IPS-18a (cell line): ENCODE data around the gene KIF12.

Source experiments
- H3K27ac ChIP-seq: one replicate; pipeline ENCODE4 v1.5.1; 2013; ENCODE audit warnings: low read length
- H3K27me3 ChIP-seq: one replicate; pipeline ENCODE4 v1.6.1; 2013; ENCODE audit warnings: mild to moderate bottlenecking, low read length; ENCODE audit not compliant: control insufficient read depth, insufficient read depth
- H3K36me3 ChIP-seq: one replicate; pipeline ENCODE4 v1.6.1; 2013; ENCODE audit warnings: low read depth, low read length; ENCODE audit not compliant: control insufficient read depth
- H3K4me1 ChIP-seq: one replicate; pipeline ENCODE4 v1.6.1; 2013; ENCODE audit warnings: low read depth, low read length; ENCODE audit not compliant: control insufficient read depth
- H3K4me3 ChIP-seq: one replicate; pipeline ENCODE4 v1.5.1; 2013; ENCODE audit warnings: low read length
- H3K9ac ChIP-seq: one replicate; pipeline ENCODE4 v1.6.1; 2013; ENCODE audit warnings: mild to moderate bottlenecking, low read length, moderate library complexity
- H3K9me3 ChIP-seq: one replicate; pipeline ENCODE4 v1.6.1; 2013; ENCODE audit warnings: low read depth, low read length; ENCODE audit not compliant: control insufficient read depth

KIF12 gene

DNA sequence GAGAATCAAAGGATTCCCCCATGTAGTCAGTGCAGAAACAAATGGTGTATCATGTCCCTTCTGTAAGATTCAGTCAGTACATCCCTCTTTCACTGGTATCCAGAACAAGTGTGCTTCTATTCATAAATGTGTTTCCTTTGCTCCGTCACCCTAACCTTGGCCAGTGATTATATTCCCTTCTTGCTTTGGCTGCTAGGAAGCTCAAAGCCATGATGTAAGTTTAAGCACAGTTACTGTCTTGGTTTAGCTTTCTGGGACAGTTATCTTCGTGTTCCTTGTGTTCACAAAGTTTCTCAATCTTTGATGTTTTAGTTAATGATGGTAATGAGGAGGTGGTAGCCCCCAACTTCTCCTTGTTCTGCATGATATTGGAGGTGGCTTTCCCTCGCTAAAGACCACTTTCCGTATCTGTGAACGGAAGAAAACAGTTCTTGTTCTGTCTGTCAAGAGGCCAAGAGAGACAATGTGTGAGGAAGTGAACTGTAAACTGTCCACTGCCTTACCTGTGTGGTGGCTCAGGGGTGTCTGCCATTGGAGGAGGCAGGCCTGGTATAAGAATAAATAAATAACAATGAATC is 18.8 kb downstream of the KIF12 start:
- H3K9ac ChIP-seq = no peak overlapping the region
- no peaks in the 10 kb centered on the region for H3K9me3 ChIP-seq
- H3K4me1 ChIP-seq = no peaks in the 10 kb centered on the region
- H3K36me3 ChIP-seq = no peaks in the 10 kb centered on the region
- no peak overlapping the region for H3K27ac ChIP-seq
- H3K27me3 ChIP-seq = no peaks in the 10 kb centered on the region
- H3K4me3 ChIP-seq = no peak overlapping the region

DNA sequence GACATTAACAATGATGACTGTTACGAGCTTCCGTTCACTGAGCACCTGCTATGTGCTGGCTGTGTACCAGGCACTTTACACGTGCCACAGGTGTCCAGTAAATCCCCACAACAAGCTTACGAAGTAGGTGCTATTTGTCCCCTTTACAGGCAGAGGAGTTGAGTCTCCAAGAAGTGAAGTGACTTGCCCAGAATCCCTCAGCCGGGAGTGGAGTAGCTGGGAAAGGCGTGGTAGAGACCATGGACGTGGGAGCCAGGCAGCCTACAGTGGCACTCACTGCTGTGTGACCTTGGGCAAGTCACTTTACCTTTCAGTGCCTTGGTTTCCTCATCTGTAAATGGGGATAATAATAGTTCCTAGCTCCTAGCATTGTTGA is 20.3 kb downstream of the KIF12 start:
- H3K27ac ChIP-seq = no peak overlapping the region
- H3K9ac ChIP-seq = no peak overlapping the region
- H3K9me3 ChIP-seq = no peaks in the 10 kb centered on the region
- H3K36me3 ChIP-seq = no peaks in the 10 kb centered on the region
- H3K4me3 ChIP-seq = no peak overlapping the region
- H3K27me3 ChIP-seq = no peaks in the 10 kb centered on the region
- H3K4me1 ChIP-seq = no peaks in the 10 kb centered on the region

DNA sequence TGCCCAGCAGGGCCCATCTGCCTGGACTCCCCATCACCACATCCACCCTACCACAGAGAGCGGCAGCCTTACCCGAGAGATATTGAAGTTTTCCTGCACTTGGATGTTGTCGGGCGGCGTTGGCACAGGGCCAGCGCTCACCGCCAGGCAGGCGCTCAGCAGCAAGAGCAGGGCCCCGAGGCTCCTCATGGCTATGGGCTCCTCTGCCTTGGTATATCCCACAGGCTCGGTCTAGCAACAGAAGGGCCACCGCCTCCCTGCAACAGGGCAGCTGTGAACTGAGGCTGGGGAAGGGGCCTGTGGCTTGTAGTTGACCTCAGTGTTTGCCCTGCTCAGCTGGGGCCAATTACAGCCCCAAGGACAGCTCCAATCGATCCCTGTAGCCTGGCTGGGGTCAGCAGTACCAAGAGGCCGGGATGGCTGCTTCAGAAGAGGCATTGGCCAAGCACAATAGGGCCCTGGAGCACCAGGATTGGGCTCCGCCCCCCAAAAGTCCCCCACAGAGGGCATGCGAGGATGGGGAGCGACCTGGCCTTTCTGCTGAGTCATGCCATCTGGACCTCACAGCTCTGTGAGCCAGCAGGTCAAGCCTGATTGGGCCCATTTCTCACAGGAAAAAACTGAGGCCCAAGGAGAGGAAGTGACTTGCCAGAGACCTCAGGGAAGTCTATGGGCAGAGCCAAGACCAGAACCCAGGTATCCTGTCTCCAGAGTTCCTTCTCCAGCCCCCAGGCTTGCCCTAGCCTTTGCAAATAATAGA is 20.9 kb downstream of the KIF12 start, which contains the start of gene AMBP:
Gene AMBP, minus strand, starts transcription at position 280 of the 760 bp plus-strand sequence. Its CDS starts 91 bp downstream, at position 189.
- H3K27ac ChIP-seq = no peak within 1 kb of the TSS
- no peak within 1 kb of the TSS for H3K9ac ChIP-seq
- H3K9me3 ChIP-seq = no peaks in the 10 kb centered on the region
- no peaks in the 10 kb centered on the region for H3K27me3 ChIP-seq
- H3K4me3 ChIP-seq = no peak within 1 kb of the TSS
- no peaks in the 10 kb centered on the region for H3K4me1 ChIP-seq
- no peaks in the 10 kb centered on the region for H3K36me3 ChIP-seq

DNA sequence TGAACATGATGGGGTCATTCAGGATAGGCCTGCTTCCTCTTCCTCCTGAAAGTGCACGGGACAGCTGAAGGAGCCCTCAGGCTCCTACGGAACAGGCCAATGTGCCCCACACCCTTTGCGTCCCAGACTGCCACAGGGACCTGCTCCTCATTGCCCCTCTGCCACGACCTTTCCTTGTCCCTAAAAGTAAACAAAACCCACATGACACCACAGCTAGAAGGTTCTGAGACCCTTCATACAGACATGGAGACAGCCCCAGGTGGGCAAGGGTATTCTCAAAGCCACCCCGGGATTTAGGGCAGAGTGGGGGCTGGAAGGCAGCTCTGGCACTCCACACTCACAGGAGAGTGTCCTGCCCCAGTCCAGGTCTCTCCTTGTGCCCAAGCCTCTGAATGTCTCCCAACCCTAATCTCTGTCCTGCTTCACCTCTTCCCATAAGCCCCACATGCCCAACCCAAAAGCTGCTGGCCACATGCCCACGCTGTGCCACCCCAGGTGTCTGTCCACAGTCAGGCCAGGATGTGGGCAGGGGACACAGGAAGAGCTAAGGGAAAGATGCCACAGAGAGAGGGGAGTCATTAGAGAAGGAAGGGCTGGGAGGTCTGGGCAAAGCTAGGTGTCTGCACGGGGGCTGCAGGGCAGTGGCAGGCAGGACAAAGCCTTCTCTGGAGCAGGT is 21.8 kb downstream of the KIF12 start:
- Histone ChIP-seq H3K9me3 (no peaks in the 10 kb centered on the region), H3K36me3 (no peaks in the 10 kb centered on the region), H3K9ac (no peak overlapping the region), H3K27me3 (no peaks in the 10 kb centered on the region), H3K4me3 (no peak overlapping the region), H3K4me1 (no peaks in the 10 kb centered on the region), H3K27ac (no peak overlapping the region)

DNA sequence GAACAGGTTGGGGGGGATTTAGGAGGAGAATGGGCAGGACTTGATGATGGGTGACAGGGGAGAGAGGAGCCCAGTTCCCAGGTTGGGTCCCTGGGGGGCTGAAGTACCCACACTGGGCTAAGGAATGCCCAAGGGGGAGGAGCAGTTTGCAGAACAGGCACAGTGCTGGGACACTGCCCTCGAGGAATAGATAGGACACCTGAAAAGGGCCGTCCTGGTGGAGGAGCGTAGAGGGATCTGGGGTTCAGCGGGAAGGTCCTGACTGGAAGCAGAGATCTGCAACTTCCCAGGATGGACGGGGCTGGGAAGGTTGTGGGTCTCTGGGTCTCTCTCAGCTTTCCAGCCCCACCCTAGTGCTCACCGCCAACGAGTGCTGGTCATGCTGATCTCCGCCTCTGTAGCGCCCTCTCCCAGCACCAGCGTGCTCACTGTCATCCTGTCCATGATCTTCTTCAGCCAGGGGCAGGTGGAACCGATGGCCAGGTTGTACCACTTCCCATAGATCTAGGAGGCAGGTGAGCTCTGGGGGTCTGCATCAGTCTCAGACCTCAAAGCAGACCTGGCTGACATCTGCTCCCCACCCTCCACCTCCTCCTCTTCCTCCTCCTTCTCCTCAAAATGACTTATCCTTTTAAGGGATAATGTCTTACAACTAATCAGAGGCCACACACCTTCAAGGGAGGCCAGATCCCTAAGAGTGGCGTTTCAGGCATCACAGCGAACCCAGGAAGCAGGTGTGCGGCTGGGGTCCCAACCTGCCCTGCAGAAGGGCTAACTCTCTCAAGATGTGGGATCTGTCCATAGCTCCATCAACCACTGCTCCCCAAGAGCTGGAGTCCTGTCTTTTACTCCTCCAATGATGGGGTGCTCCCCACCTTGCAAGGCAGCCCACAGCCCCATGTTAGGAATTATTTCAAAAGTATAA is 22.6 kb downstream of the KIF12 start:
- no peaks in the 10 kb centered on the region for H3K36me3 ChIP-seq
- H3K4me3 ChIP-seq = no peak overlapping the region
- H3K27me3 ChIP-seq = no peaks in the 10 kb centered on the region
- H3K4me1 ChIP-seq = no peaks in the 10 kb centered on the region
- H3K9ac ChIP-seq = no peak overlapping the region
- H3K27ac ChIP-seq = no peak overlapping the region
- no peaks in the 10 kb centered on the region for H3K9me3 ChIP-seq

DNA sequence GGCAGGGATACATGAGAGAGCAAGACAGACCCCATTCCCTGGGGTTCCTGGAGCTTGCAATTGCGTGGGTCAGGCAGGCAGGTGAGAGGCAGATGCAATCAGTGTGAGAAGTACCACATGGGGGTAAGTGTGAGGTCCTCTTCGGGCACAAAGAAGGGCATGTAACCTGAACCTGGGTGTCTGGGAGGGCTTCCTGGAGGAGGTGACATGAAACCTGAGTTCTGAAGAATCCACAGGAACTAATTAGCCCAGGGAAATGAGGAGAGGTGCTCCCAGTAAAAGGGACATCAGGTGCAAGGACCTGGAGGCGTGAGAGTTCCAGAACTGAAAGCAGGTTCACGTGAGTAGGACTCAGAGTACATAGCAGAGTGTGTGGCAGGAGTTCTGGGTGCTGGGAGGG is 23.5 kb downstream of the KIF12 start:
- H3K4me1 ChIP-seq = no peaks in the 10 kb centered on the region
- H3K9ac ChIP-seq = no peak overlapping the region
- H3K9me3 ChIP-seq = no peaks in the 10 kb centered on the region
- H3K27me3 ChIP-seq = no peaks in the 10 kb centered on the region
- no peaks in the 10 kb centered on the region for H3K36me3 ChIP-seq
- no peak overlapping the region for H3K27ac ChIP-seq
- no peak overlapping the region for H3K4me3 ChIP-seq

DNA sequence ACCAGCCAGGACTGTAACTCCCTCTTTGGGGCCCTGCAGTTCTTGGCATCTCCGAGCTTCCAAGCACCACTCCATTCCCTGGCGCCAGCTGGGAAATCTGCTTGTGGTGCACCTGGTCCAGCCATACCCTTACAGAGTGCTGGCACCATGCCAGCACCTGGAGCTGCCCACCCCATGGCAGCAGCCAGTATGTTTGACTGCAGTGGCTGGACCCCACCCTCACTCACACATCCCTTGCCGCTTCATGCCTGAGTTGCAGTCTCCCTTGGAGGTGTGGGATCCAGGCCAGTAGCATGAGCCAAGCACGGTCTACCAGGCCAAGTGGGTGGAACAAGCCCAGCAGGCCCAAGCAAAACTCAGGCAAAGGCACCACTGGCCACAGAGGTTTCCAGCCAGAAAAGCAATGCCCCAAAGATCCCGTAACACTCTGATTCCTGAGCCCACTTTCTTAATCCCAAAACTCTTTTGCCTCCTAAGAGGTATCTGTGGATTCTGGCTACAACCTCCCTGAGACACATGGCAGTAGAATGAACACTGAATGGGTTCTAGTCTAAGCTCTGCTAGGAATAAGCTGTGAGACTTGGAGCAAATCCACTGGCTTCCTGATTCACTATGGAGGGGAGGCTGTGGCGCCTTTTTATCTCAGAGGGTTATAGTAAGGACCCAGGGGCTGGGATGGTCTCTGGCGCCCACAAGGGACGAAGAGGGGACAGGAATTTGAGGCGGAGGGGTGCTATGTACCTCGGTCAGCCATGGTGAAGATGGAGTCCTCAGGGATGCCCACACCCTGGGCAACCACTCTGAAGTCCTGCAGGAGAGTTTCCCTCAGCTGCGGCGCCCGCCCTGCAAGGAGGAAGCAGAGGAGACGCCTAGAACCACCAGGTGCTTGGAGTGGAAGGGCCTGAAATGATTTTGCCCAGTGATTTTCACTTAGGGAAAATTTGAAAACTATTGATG is 26.6 kb downstream of the KIF12 start:
- Histone ChIP-seq H3K27me3 (no peaks in the 10 kb centered on the region), H3K27ac (no peak overlapping the region), H3K4me3 (no peak overlapping the region), H3K4me1 (no peaks in the 10 kb centered on the region), H3K9me3 (no peaks in the 10 kb centered on the region), H3K36me3 (no peaks in the 10 kb centered on the region), H3K9ac (no peak overlapping the region)

DNA sequence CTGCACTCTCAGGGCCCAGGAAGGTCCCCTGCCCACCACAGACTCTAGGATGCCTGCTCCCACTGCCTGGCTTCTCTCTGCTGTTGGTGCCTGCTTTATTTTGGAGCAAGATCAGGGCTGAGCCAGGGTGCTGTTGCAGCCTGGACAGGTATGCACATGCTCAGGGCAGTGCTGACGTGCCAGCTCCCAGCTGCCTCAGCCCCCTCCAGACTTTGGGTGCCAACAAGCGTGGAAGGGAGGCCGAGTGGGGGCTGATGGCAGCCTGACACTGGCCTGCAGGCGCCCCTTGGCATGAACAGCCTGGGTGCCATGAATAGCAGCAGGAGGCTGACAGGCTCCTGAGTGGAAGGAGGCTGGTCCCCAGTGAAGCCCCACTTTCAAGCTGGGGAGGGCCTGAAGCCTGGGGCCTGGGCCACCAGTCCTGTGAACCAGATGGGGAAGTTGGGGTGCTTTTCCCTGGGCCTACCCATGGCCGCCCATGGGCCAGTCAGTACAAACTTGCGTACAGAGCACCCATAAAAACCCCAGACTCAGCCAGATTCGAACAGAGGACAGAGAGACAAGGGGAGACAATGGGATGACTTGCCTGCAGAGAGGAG is 27.8 kb downstream of the KIF12 start:
- no peaks in the 10 kb centered on the region for H3K27me3 ChIP-seq
- no peak overlapping the region for H3K4me3 ChIP-seq
- no peaks in the 10 kb centered on the region for H3K9me3 ChIP-seq
- no peaks in the 10 kb centered on the region for H3K36me3 ChIP-seq
- H3K27ac ChIP-seq = no peak overlapping the region
- no peak overlapping the region for H3K9ac ChIP-seq
- H3K4me1 ChIP-seq = no peaks in the 10 kb centered on the region

DNA sequence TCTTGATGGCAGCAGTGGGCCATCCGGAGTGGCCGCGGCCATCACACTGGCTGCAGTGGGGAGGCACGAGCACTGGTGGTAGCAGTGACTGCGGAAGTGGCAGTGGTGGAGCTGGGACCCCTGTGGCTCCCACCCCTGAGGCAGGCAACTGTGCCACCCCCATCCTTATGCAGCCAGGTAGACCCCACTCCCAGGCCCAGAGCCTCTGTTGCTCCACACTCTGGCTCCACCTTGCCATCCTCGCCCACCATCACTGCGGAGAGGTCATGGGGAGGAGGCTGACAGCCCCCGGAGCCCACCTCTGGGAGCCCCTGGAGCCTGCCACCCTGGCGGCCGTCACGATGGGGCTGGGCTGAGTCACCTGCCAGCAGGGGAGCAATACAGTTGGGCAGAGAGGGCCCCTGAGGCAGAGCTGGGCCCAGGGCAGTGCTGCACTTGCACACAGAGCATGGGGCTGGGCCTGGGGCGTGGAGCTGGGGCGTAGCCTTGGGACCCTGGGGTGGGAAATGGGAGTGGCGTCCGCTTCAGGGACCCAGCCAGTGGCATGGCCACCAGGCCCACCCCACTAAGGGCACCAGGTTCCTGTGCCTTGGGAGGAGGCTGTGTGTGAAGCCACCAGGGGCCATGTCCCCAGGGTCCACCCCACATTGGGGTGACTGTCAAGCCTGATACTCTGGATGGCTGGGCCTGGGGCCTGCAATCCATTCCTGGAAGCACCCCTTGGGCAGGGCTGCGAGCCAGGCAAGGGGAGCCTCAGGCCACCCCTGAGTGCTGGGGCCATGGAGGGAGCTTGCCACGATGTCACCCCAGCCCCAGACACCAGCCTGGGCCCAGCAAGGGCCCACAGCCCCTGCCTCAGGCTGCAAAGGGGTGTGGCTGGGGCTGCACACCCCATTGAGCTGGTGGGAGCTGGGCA is 28.6 kb downstream of the KIF12 start:
- Histone ChIP-seq H3K9me3 (no peaks in the 10 kb centered on the region), H3K27me3 (no peaks in the 10 kb centered on the region), H3K36me3 (no peaks in the 10 kb centered on the region), H3K27ac (no peak overlapping the region), H3K4me1 (no peaks in the 10 kb centered on the region), H3K9ac (no peak overlapping the region), H3K4me3 (no peak overlapping the region)
